K562 (cell line): ENCODE data around the gene HFE. TPM values are rescaled to one million over a fixed set of nuclear protein-coding genes. Genes with fewer than 3 reads are reported as not detected.

Experiments
- ATAC-seq: fragments of 200-7000 bp; cut with Tn5 transposase; 3 replicates; pipeline ENCODE4 v1.9.1; 2020; ENCODE audit warnings: moderate library complexity
- BruUV-seq: library from RNA; stranded (reverse); fragments of 400-500 nt; replicated peaks from 2 replicates; lab custom pipeline; 2021; lab: Mats Ljungman, UMichigan
- CTCF ChIA-PET: fragments of 300-600 bp; formaldehyde crosslinking; extraction: SDS; loops from one replicate; lab custom pipeline; 2021; ENCODE audit warnings: low intra/inter-chr PET ratio; lab: Yijun Ruan, JAX
- POLR2A ChIA-PET: fragments of 300-600, 350-650 bp; sonication (Branson Sonifier 250); formaldehyde crosslinking; extraction: SDS; loops from one replicate; lab custom pipeline; 2021; ENCODE audit warnings: antibody characterized with exemption, inconsistent platforms; lab: Yijun Ruan, JAX
- DNase-seq, 4 experiments: peaks; one replicate each; pipeline versions ENCODE4 v3.0.0 to v3.0.0-alpha.2; 2011 to 2018; ENCODE audit warnings: low spot score in 3 of 4, mixed read lengths in 3 of 4; ENCODE audit errors: extremely low read depth in 1 of 4
- FAIRE-seq: peaks from 2 replicates; lab custom pipeline; 2011; peaks lifted over from hg19 to GRCh38; lab: Jason Lieb, UNC
- H2AFZ ChIP-seq: 2 replicates; pipeline ENCODE4 v1.6.0; 2011; ENCODE audit warnings: low read depth, low read length, control low read depth, inconsistent platforms
- H3K27ac ChIP-seq: fragments of 200-600 bp; 3 replicates; pipeline ENCODE4 v1.8.0; 2011; ENCODE audit warnings: low read depth, mild to moderate bottlenecking, control low read depth, inconsistent platforms, low read length, moderate library complexity, mixed read lengths; ENCODE audit errors: extremely low read depth
- H3K27me3 ChIP-seq, 2 experiments: fragments of 300-600 bp in 1 of 2; 2 replicates in 1 of 2; 3 replicates in 1 of 2; pipeline versions ENCODE4 v1.6.0 to v1.8.0; 2011; ENCODE audit warnings: inconsistent platforms in 2 of 2, low read length in 2 of 2, mild to moderate bottlenecking in 1 of 2, mixed read lengths in 1 of 2, moderate library complexity in 1 of 2; ENCODE audit not compliant: control insufficient read depth in 2 of 2, insufficient read depth in 2 of 2
- H3K36me3 ChIP-seq: fragments of 300-600 bp; 3 replicates; pipeline ENCODE4 v1.8.0; 2011; ENCODE audit warnings: mild to moderate bottlenecking, low read length, inconsistent platforms; ENCODE audit not compliant: control insufficient read depth, insufficient read depth
- H3K4me1 ChIP-seq, 2 experiments: fragments of 200-600 bp in 1 of 2; replicated peaks in 1 of 2; 2 replicates in 1 of 2; 3 replicates in 1 of 2; pipeline versions ENCODE4 v1.5.1 to v1.8.0; 2011; ENCODE audit warnings: inconsistent platforms in 2 of 2, low read length in 2 of 2, mild to moderate bottlenecking in 1 of 2, mixed read lengths in 1 of 2, moderate library complexity in 1 of 2; ENCODE audit not compliant: control insufficient read depth in 2 of 2, insufficient read depth in 2 of 2
- H3K4me2 ChIP-seq: 2 replicates; pipeline ENCODE4 v1.6.1; 2011; ENCODE audit warnings: low read length, control low read depth, inconsistent platforms, mixed read lengths; ENCODE audit not compliant: insufficient read depth
- H3K4me3 ChIP-seq: fragments of 200-600 bp; sonication (generic), shearing (Covaris generic); 2 replicates; pipeline ENCODE4 v1.5.1; 2016; ENCODE audit warnings: control low read depth, inconsistent platforms
- H3K79me2 ChIP-seq: fragments of 200-600 bp; 3 replicates; pipeline ENCODE4 v1.8.0; 2011; ENCODE audit warnings: low read length, inconsistent platforms; ENCODE audit not compliant: control insufficient read depth, insufficient read depth
- H3K9ac ChIP-seq, 2 experiments: 2 replicates each; pipeline versions ENCODE4 v1.6.0 to v1.6.1; 2011; ENCODE audit warnings: low read depth in 2 of 2, low read length in 2 of 2, control low read depth in 1 of 2, inconsistent platforms in 1 of 2, mild to moderate bottlenecking in 1 of 2, mixed read lengths in 1 of 2; ENCODE audit not compliant: insufficient read depth in 1 of 2
- H3K9me1 ChIP-seq: one replicate; pipeline ENCODE4 v1.6.0; 2011; ENCODE audit warnings: inconsistent platforms, mild to moderate bottlenecking, low read length, moderate library complexity; ENCODE audit not compliant: control insufficient read depth, insufficient read depth
- H3K9me3 ChIP-seq: replicated peaks from 2 replicates; pipeline ENCODE4 v1.5.1; 2011; ENCODE audit warnings: low read depth, low read length, inconsistent platforms; ENCODE audit not compliant: control insufficient read depth, insufficient read depth
- H4K20me1 ChIP-seq: replicated peaks from 2 replicates; pipeline ENCODE4 v1.6.1; 2011; ENCODE audit warnings: low read length, inconsistent platforms, mixed read lengths; ENCODE audit not compliant: control insufficient read depth, insufficient read depth
- ATF4 ChIP-seq: fragments of 450-650 bp; formaldehyde crosslinking; IDR thresholded peaks from 2 replicates; pipeline ENCODE4 v1.4.0; 2022; ENCODE audit warnings: mild to moderate bottlenecking, moderate library complexity
- BRD9 ChIP-seq: fragments of 450-650 bp; IDR thresholded peaks from 2 replicates; pipeline ENCODE4 v1.6.1; 2018; ENCODE audit warnings: low read depth; ENCODE audit not compliant: partially characterized antibody
- CREBBP ChIP-seq: IDR thresholded peaks from one replicate; pipeline ENCODE4 v1.6.1; 2012; ENCODE audit warnings: low read depth, mild to moderate bottlenecking, control low read depth, inconsistent platforms, low read length
- ESRRA ChIP-seq: fragments of 450-650 bp; IDR thresholded peaks from 2 replicates; pipeline ENCODE4 v1.6.1; 2014; ENCODE audit warnings: low read depth, mild to moderate bottlenecking, moderate library complexity, borderline replicate concordance
- ETV1 ChIP-seq: fragments of 450-650 bp; conservative IDR thresholded peaks from 2 replicates; pipeline ENCODE4 v1.6.1; 2016; ENCODE audit warnings: missing genetic modification characterization, control low read depth, low read depth, missing compliant biosample characterization
- GABPB1 ChIP-seq: sonication (generic); formaldehyde crosslinking; IDR thresholded peaks from 2 replicates; pipeline ENCODE4 v1.8.0; 2022; ENCODE audit warnings: mild to moderate bottlenecking, missing genetic modification reagents
- GTF2F1 ChIP-seq: IDR thresholded peaks from 2 replicates; pipeline ENCODE4 v1.6.1; 2011; ENCODE audit warnings: low read depth, low read length, improper control_type of control experiment
- HMGXB4 ChIP-seq: sonication (generic); formaldehyde crosslinking; IDR thresholded peaks from 2 replicates; pipeline ENCODE4 v1.8.1; 2023; ENCODE audit warnings: mild to moderate bottlenecking, missing genetic modification reagents
- NR1H2 ChIP-seq: sonication (generic); formaldehyde crosslinking; IDR thresholded peaks from 2 replicates; pipeline ENCODE4 v1.4.0; 2020; ENCODE audit warnings: mild to moderate bottlenecking, missing genetic modification reagents
- PHB ChIP-seq: fragments of 250-450 bp; sonication (Bioruptor Pico); IDR thresholded peaks from 2 replicates; pipeline ENCODE4 v1.5.0; 2021
- POLR2A ChIP-seq: fragments of 450-650 bp; conservative IDR thresholded peaks from 2 replicates; pipeline ENCODE4 v1.6.1; 2016
- POLR2G ChIP-seq: fragments of 200-400 bp; formaldehyde crosslinking; IDR thresholded peaks from 2 replicates; pipeline ENCODE4 v1.6.1; 2017; ENCODE audit warnings: low read depth, mild to moderate bottlenecking, antibody characterized with exemption, low read length, moderate library complexity
- RHOXF2B ChIP-seq: fragments of 250-450 bp; sonication (Bioruptor Pico); conservative IDR thresholded peaks from 2 replicates; pipeline ENCODE4 v1.5.1; 2021
- SOX6 ChIP-seq: fragments of 450-650 bp; IDR thresholded peaks from 2 replicates; pipeline ENCODE4 v1.6.1; 2014; ENCODE audit warnings: mild to moderate bottlenecking
- SRSF7 ChIP-seq: fragments of 200-400 bp; formaldehyde crosslinking; optimal IDR thresholded peaks from 2 replicates; pipeline ENCODE3; 2017; ENCODE audit warnings: mild to moderate bottlenecking, low read depth, low read length
- STAT5B ChIP-seq: fragments of 250-450 bp; sonication (Bioruptor Pico); IDR thresholded peaks from 2 replicates; pipeline ENCODE4 v1.8.0; 2021; ENCODE audit warnings: mild to moderate bottlenecking, inconsistent platforms
- THRB ChIP-seq: fragments of 450-650 bp; formaldehyde crosslinking; conservative IDR thresholded peaks from 2 replicates; pipeline ENCODE4 v1.4.0; 2022; ENCODE audit warnings: mild to moderate bottlenecking, missing genetic modification characterization
- ZNF584 ChIP-seq: fragments of 200-800 bp; sonication (Bioruptor generic); IDR thresholded peaks from 2 replicates; pipeline ENCODE4 v1.6.1; 2016; ENCODE audit warnings: low read depth, mild to moderate bottlenecking, missing genetic modification characterization, missing compliant biosample characterization
- ZNF707 ChIP-seq: fragments of 250-450 bp; sonication (Bioruptor Pico); conservative IDR thresholded peaks from 2 replicates; pipeline ENCODE4 v1.8.0; 2022; ENCODE audit warnings: inconsistent platforms, mild to moderate bottlenecking, moderate library complexity
- WGBS: fragments of 100-300 bp; shearing (Covaris generic); methylation state at CpG from one replicate; pipeline ENCODE4 v1.1.6; 2016; ENCODE audit warnings: low coverage, mixed read lengths; ENCODE audit not compliant: insufficient coverage; ENCODE audit errors: missing lambda C conversion rate; 5-methylcytosine and 5-hydroxymethylcytosine counted together
- in situ Hi-C: fragments of 300-500 bp; cut with MboI; formaldehyde crosslinking; loops from 4 replicates; pipeline ENCODE4 v1.15.0; 2018; ENCODE audit warnings: inconsistent platforms, mixed read lengths
- intact Hi-C: fragments of 100-400 bp; cut with micrococcal nuclease; formaldehyde crosslinking; loops from 2 replicates; pipeline ENCODE4 v1.14.2; 2022
- polyA plus RNA-seq, 8 experiments: library from polyadenylated mRNA; depleted of rRNA in 4 of 8; stranded (reverse) in 5 of 8; unstranded in 3 of 8; fragments of >200 nt; fragmentation: Nextera tagmentation in 2 of 8; fragmentation: Illumina TruSeq in 1 of 8; extraction: Ambion mirVana in 2 of 8; extraction: Trizol in 1 of 8; gene quantifications; 2 replicates each; pipeline versions ENCODE4 v1.2.1 to v1.2.3, GENCODE V29; 2011 to 2014; ENCODE audit warnings: inconsistent platforms in 1 of 8, missing spikeins in 1 of 8
- total RNA-seq, 7 experiments: library from RNA; depleted of rRNA in 6 of 7; stranded (reverse); fragments of >200 nt in 6 of 7; fragmentation: Illumina TruSeq in 2 of 7; extraction: Trizol in 2 of 7; gene quantifications; 2 replicates each; pipeline versions ENCODE4 v1.2.1 to v1.2.3, GENCODE V29; 2011 to 2021; ENCODE audit warnings: low replicate concordance in 1 of 7

HFE gene
- total and polyA plus RNA-seq, 9 of the 15 experiments (the other 6 are each of a cell fraction or from before 2014, with no cell fraction given) = 0.14 to 1.2 (median 0.76) TPM

- Histone ChIP-seq H3K27me3 (no peaks in the 10 kb centered on the region), H3K9me1 (no peaks in the 10 kb centered on the region), H4K20me1 (peaks cover 11% of the 10 kb centered on the region; the same call in 1 of the 2 replicates), H3K4me1 (no peaks in the 10 kb centered on the region), H3K9ac (no peak overlapping the region), H2AFZ (no peak overlapping the region), H3K9me3 (no peaks in the 10 kb centered on the region), H3K36me3 (peaks cover 44% of the 10 kb centered on the region), H3K27ac (0 out of 3 replicates have a peak overlapping the region, but pooled peaks have one; percentile 21), H3K4me3 (no peak overlapping the region), H3K4me2 (no peak overlapping the region), H3K79me2 (peaks cover 25% of the 10 kb centered on the region)
- in situ Hi-C loops (no loop called here), intact Hi-C loops (no loop called here)
- 63% methylated on average over 4 of the region's 4 CpGs for WGBS
- FAIRE-seq (peak; percentile 23), ATAC-seq (peak; percentile 51), DNase-seq (no peak)
- ChIA-PET POLR2A (interaction anchor here (1.2 to 11.5 kb wide), 4 partner anchors 10 to 32 kb away, joined by 3 to 190 read pairs (median 40); a partner anchor contains a TSS), CTCF (no interaction called here)
- BruUV-seq = TSS peak; percentile 1
- TF ChIP-seq POLR2A = peak; percentile 57
- peak; percentile 87 for TF ChIP-seq THRB
- 0 out of 2 replicates have a peak, but pooled peaks have one; percentile 58 for TF ChIP-seq PHB (CRISPR knock-in tag)
- TF ChIP-seq GABPB1 (CRISPR knock-in tag) = no peak
- 0 out of 2 replicates have a peak, but pooled peaks have one; percentile 14 for TF ChIP-seq POLR2G
- no peak for TF ChIP-seq GTF2F1
- 0 out of 2 replicates have a peak, but pooled peaks have one; percentile 54 for TF ChIP-seq RHOXF2B (CRISPR knock-in tag)
- no peak for TF ChIP-seq NR1H2 (CRISPR knock-in tag)
- peak; percentile 12; the same call in 1 of the 2 replicates for TF ChIP-seq ESRRA
- no peak for TF ChIP-seq BRD9
- no peak for TF ChIP-seq ZNF584 (CRISPR knock-in tag)
- TF ChIP-seq CREBBP = no peak
- TF ChIP-seq HMGXB4 (CRISPR knock-in tag) = no peak
- 0 out of 2 replicates have a peak, but pooled peaks have one; percentile 11 for TF ChIP-seq ETV1 (tag)
- no peak for TF ChIP-seq SRSF7
- no peak for TF ChIP-seq ZNF707 (CRISPR knock-in tag)
- TF ChIP-seq ATF4 = 0 out of 2 replicates have a peak, but pooled peaks have one; percentile 10
- no peak for TF ChIP-seq SOX6
- no peak for TF ChIP-seq STAT5B (CRISPR knock-in tag)
Observed at GRCh38 chr6:26140254-26140966, 53.2 kb downstream of the HFE start.
